NCI-H1048 (cell line): Measurements from ENCODE around the gene RNH1.

Source experiments
- DNase-seq: peaks from one replicate; lab custom pipeline; 2025; lab: John Stamatoyannopoulos, UW

RNH1 gene

DNA sequence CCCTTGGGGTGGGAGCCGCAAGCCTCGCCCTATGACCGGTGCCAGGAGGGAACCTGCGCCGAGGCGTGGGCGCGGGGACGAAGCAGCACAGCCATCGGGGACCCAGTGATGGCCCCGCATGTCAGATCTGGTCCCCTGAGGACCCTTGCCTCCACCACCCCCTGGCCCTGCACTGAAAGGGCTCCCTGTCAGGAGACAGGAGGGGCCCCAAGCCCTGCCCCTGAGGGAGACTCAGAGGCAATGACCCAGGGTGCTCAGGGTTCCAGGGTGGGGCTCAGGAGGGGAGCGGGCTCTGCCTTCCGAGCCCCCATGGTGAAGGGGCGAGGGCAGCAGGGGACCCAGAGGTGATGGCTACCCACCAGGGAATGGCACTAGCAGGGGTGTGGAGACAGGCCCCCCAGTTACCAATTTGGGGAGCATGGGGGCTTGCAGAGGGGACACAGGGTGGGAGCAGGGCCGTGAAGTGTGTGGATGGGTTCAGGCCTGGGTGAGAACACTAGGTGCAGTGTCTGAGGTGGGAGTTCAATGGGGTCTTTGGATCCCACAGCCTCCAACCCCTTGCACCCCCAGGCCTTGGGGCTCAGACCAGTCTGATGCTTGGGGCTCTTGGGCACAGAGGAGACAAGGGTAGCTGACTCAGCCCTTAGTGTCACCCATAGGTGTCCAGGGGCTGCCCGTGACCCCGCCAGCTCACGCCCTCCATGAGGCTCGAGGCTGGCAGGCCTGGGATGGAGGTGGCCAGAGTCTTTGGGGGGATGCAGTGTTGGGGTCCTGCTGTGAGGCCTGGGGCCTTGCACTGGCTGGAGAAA, 30.8 kb upstream of the RNH1 start:
- no peak for DNase-seq

GRCh38 chr11:536841-537621, 30.0 kb upstream of the RNH1 start, which contains the start of gene LRRC56:
Gene LRRC56 (plus strand): TSS chr11:537527. CDS start chr11:540685, 3,158 bp downstream.
- peak; percentile 79 for DNase-seq

GRCh38 chr11:535519-536454, 28.7 kb upstream of the RNH1 start, which contains the start of gene HRAS:
Gene HRAS (minus strand): TSS chr11:535576.
- peak; percentile 91 for DNase-seq

GRCh38 chr11:535210-535518, 28.1 kb upstream of the RNH1 start:
- no peak for DNase-seq

- DNase-seq, result no peak
These were observed 27.6 kb upstream of the RNH1 start for GRCh38 chr11:534396-535209.

- DNase-seq, result no peak
These were observed 26.7 kb upstream of the RNH1 start for GRCh38 chr11:533586-534395.

DNA sequence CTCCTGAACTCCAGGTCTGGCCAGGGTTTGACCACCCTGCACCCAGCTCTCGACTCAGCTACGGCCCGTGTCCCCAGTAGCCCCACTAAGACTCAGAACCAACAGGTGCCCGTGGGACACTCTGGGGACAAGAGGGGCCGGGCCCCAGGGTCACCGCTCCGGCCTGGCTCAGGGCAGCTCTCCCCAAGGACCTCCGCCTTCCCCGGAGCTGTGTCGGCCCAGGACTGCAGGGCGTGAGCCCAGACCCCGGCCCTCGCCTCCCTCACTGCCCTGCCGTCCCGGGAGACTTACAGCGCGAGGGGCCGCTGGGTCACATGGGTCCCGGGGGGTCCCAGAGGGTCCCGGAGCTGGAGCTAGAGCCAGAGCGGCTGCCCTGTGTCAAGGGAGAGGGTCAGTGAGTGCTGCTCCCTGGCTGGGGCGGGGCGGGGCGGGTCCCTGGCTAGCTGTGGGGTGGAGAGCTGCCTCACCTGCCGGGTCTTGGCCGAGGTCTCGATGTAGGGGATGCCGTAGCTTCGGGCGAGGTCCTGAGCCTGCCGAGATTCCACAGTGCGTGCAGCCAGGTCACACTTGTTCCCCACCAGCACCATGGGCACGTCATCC, 26.0 kb upstream of the RNH1 start:
- no peak for DNase-seq

DNA sequence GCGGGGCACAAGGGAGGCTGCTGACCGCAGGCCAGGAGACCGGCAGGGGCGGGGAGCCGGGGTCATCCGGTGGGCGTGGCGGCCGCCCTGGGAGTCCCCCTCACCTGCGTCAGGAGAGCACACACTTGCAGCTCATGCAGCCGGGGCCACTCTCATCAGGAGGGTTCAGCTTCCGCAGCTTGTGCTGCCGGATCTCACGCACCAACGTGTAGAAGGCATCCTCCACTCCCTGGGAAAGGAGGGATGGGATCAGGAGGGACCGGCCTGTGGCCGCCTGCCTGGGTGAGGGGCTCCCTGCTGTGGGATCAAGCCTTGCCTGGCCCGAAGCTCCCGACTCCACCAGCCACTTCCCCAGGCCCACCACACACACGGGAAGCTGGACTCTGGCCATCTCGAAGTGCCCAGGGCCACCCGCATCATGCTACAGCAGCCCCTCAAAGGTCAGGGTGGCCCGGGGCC, 25.5 kb upstream of the RNH1 start:
- no peak for DNase-seq

GRCh38 chr11:531919-532526, 25.0 kb upstream of the RNH1 start:
- DNase-seq, result no peak

GRCh38 chr11:530960-531831, 24.2 kb upstream of the RNH1 start:
- no peak for DNase-seq

- no peak for DNase-seq
These were observed 22.8 kb upstream of the RNH1 start for GRCh38 chr11:529728-530411.

DNA sequence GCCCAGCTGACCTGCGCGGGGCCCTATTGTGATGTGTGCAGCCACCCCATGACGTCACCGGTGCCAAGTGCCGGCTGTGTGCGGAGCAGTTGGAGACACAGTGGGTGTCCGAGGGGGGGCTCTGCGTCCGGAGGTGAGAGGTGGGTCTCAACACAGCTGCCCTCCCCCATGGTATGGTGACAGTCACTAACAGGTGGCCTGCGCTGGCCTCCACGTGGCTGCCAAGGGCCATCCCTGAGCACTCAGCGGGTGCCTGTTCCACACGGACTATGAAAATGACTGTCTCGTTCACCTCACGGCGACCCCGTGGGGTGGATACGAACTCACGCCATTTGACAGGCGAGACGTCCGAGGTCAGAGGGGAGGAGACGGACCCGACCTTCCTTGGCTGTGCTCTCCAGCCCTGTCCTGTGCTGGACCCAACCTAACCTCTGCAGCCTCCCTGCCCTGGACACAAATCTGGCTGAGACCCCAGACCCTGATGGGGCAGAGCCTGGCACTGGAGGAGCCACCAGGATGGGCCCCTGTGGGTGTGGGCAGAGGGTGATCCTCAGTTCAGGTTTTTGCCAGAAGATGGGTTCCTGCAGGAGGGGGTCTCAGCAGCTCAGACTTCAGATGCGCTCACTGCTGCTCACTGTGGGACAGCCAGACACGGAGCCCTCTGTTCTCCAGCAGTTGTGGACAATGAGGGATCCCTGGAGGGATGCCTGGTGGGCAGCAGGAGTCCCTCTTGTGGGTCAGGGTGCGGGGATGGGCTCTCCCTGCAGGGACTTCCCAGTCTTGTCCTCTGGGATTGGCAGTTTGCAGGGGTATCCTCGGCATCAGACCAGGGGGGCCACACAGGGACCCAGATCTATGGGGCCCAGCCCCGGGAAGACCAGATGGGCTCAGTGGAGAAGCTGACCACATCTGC, 22.0 kb upstream of the RNH1 start:
- no peak for DNase-seq

- DNase-seq, result no peak
These were observed 21.2 kb upstream of the RNH1 start for GRCh38 chr11:528166-528814.

DNA sequence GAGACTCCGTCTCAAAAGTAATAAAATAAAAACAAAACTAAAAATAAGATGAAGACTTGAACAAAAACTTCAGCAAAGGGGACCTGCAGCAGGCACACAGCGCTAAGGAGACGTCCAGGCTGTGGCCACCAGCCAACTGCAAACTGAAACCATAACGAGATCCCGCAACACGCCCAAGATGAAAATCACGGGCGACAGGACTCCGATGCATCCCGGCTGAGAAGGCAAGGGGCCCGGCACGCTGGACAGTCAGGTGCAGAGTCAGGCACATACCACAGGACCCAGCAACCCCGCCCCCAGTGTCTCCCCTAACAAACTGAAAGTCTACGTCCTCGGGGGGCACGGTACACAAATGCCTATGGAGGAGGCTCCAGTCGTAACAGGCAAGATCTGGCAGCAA, 19.1 kb upstream of the RNH1 start:
- DNase-seq, result no peak

GRCh38 chr11:521177-521688, 14.2 kb upstream of the RNH1 start:
- no peak for DNase-seq
